NCI-H524 treated with DMSO at 0.1 percent for 48 hours (cell line): ENCODE data around the gene TMEM126B.
"Not testable (repeated sequence)": the region's sequence is repeated elsewhere in the genome, so short reads cannot be mapped to it uniquely, and the experiment has no call there.

Source experiments
- DNase-seq: peaks from one replicate; lab custom pipeline; 2025; lab: John Stamatoyannopoulos, UW

The TMEM126B gene

DNA sequence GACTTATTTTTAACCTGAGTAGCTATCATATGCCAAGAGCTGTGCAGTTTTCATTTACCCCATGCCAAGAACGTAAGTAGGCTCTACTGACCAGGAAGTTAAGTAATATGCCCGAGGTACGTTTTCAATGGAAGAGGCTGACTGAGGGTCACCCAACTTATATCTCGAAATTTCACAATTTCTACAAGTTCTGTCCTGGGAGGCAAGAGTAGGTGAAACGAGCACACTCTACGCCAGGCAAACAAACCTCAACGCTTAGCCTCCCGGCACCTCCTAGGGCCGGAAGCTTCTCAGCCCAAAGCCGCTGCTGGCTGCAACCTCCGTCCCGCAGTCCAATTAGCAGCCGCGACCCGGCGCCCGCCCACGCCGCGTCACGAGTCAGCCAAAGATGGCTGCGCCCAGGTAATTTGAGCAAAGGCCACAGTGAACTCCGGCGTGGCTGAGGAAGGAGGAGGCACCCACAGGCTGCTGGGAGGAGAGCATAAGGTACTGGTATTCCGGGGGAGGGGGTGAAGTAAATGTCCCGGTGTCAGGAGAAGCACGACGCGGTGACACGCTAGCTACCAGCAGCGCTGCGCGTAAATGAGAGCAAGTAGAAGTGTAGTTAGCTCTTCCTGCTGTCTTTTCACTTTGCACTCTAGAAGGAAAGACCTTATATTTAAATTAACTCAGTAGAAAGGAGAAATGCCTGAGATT, 19.4 kb downstream of the TMEM126B start, which contains the start of gene TMEM126A:
Gene TMEM126A, plus strand, starts transcription at position 364 of the 696 bp plus-strand sequence. CDS start 2,289 bp downstream, outside the sequence.
- DNase-seq, result peak; percentile 82

DNA sequence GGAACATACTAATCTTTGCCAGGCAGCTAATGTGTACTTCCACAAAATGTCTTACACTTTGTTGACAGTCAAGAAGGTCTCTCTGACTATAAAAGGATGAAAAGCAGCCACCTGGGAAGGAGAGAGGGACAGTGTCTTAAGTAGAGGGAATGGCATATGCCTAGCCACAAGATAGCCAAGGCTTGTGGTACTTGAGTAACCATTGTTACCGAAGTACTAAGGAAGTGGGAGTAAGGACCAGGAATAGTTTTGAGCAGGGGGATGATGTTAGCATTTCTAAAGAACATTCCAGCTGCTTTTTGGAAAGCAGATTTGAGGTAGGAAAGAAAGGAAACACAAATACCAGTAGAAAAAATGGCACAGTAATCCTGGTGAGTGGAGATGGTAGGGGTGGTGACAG, 22.7 kb downstream of the TMEM126B start:
- no peak for DNase-seq

DNA sequence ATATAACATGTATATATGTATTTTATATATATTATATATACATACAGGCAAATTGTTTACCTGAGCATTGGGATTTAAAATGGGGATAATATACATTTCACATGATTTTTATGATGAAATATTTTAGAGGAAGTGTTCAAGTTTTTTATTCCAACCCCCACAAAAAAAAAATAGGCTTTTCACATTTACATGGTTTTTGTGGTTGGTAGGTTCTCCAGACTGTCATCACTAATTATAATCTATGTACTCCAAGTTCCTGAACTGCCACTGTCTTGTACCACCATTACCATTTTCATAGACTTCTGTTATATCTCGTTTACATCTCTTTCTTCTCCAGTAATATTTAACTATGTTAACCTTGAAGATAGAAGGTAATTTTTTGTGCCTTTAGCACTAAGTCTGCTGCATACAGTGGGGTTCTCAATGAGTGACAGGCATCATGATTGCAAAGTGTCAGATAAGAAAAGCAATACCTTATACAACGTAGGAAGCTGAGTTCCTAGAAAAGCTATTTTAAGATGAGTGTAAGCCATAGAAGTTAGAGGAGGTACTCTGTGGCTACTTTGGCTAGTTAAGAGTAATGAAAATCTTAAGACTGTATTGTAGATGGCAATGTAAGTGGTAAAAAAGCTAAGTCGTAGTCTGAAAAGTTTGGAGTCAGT, 24.5 kb downstream of the TMEM126B start:
- DNase-seq, result no peak

DNA sequence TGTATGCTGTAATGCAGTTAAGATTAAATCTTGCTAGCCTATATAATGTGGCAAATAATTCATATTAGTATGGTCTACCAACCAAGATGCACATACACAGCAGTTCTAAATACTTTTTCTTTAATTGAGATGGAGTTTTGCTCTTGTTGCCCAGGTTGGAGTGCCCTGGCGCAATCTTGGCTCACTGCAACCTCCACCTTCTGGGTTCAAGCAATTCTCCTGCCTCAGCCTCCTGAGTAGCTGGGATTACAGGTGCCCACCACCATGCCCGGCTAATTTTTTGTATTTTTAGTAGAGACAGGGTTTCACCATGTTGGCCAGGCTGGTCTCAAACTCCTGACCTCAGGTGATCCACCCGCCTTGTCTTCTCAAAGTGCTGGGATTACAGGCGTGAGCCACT, 25.9 kb downstream of the TMEM126B start:
- not testable (repeated sequence) for DNase-seq

DNA sequence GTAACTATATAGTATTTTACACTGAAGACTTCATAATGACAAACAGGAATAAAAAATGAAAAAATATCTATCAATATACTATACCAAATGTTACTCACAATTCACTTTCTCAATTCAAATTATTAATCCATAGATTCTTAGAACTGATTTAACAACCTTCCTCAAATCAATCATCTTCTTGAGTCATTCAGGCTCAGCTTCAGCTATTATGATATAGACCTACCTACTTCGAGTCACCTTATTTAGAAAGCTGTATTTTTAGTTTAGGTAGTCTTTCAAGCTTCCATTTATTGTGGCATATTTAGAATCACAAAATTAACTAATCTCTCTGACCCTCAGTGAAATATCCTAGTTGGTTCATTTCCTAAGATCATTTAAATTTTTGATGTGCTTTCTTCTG, 28.4 kb downstream of the TMEM126B start:
- no peak for DNase-seq

DNA sequence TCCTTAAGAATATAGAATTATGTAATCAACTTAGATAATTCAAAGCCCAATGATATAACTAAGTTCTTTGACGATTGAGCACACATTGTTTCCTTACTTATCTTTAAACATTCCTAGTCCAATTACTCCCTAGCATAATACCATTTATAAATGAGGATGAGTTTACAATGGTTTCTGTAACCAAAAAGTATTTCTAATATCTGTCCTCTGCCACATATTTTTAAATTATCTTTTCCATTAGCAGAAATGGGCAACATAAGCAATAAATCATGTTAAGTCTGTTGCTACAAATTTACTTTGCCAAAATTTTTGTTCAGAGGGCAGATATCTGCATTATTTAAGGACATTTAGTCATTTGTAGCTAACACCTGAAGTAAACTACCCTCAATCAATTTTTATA, 29.8 kb downstream of the TMEM126B start:
- DNase-seq, result no peak

DNA sequence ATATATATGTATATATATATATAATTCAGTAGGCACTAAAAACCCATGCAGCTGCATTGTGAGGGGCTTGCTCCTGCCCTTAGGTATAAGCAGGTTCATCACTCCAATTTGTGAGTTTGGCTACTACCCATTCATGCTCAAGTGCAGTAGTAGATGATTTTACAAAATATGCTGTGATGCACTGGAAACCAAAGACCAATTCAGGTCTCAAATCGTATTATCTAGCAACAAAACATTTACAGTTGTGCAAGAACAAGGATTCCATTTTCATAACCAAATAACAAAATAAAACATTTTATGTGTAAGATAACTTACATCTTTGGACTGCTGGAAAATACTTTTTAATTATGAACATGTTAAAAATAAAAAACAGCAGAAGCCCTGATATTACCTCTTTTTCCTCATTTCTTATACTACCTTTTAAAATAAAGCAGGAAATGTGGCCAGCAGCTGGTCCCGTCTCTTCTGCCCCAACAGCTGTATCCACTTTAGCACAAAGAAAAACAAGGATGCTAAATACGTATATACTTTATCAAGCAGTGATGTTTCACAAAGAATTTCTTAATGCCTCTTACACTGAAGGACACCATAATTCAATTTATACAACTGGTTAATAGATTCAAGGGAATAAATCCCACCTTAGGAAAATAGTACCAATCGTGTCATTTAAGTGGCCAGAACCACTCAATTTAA, 33.7 kb downstream of the TMEM126B start:
- no peak for DNase-seq

DNA sequence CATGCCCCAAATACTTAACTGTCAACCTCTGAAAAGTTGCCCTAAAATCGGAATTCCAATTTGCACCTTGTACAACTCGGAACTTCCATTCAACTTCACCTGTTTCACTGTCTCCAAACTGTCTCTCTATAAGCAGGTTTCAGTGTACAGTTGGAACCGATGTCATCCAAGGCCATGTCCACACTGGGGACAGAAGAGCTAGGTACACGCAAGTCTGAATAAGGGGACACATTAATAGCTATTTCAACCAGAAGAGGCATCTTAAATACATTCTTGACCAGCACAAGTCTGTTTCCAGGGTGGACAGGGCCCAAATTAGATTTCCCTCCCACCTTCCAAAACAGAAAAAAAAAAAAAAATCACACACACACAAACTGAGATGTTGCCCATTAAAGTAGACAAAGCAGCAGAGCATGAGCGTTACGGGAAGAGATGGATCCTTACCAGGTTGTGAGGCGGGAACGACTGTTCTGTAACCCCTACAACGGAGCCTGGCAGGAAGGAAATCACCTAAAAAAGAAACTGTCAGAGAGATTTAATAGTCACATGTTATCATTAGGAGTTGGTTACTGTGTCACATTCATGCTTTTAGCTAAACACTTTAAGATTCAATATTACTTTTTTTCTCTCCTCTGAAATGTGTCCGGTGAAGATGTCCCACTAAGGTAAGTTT, 34.8 kb downstream of the TMEM126B start:
- DNase-seq, result no peak

DNA sequence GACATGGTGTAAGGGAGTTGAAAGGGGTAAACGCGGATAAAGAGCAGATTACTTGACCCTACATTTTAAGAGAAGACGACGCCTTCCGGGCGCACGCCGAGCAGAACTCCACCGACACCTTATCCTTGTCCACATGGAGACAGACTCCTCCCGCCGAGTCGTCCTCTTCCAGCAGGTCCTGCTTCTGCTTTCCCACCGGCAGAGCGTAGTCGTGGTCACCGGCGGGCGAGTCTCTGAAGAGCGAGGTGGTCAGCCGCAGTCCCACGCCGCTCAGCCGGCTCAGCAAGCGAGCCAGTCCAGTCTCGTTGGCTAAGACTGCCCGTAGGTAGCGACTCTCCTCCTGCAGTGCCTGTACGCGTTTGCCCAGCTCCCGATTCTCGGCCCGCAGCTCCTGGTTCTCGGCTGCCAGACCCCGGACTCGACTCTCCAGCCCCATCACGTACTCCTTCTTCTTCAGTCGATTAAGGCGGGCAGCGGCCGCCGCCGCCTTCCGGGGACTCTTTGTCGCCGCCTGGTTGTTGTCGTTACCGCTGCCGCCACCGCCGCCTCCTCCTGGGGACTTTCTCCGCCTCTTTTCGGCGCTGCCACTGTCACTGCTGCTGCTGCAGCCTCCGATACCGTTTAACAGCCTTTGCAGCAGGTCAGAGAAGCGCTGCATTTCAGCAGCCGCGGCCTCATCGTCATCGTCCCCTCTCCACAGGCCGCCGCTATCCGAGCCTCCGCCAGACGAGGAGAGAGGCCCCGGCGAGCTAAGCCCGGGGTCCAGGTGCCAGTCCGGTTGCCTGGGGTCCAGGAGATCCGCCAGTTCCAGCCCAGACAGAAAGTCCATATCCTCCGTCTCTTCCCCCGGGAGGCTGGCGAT, 35.6 kb downstream of the TMEM126B start:
- no peak for DNase-seq

DNA sequence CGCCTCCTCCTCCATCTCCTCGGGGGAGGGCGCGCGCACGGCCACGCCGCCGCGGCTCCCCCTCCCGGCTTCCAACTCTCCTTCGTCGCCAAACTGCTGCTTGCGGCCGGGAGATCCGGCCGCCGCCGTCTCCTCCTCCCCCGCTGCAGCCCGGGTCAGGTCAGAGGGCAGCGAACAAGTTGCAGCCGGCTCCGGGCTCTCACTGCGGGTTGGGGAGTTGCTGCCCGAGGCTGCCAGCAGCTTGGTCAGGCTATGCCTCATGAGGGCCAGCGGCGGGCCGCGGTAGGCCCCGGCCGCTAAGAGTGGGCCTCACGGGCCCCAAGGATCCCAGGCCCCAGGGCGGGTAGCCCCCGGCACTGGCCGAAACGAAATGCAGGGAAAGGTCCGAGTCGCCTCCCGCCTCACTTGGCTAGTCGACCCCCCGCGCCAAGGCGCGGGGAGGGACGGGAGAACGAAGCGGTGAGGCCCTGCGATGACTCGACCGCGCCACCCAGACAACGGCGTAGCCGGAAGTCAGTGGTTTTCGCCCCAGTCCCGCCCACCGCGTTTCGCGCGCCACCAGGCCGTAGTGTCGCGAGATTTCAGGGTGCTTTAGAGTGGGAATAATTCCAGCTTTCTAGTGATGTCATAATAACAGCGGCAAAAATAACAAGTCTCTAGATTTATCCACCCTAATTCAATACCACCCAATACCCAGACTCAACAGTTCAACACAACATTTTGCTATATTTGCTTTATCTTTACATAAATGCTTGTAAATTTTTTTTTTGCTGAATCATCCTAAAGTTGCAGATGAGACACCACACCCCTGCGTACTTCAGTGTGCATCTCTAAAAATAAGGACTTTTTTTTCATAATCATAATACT, 36.5 kb downstream of the TMEM126B start, which contains the start of gene CREBZF:
Gene CREBZF, minus strand, starts transcription at position 515 of the 867 bp plus-strand sequence. Its CDS starts 254 bp downstream, at position 261.
- peak; percentile 63 for DNase-seq

DNA sequence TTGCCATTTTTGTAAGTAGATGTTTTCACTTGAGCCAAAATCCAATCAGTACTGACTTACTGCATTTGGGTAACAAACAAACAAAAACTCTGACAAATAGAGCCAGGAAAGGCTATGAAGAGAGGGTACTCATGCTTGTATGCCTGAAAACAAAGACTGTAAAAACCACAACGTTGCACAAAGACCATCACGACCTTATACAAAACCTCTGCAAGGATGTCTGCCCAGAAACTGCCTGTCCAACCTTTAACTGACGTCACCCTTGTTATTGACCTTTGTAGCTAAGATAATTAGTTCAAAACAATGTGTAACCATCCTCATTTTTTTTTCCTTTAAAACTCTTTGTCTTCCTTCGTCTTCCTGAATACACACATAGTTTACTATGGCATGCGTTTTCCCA, 37.3 kb downstream of the TMEM126B start:
- DNase-seq, result no peak

DNA sequence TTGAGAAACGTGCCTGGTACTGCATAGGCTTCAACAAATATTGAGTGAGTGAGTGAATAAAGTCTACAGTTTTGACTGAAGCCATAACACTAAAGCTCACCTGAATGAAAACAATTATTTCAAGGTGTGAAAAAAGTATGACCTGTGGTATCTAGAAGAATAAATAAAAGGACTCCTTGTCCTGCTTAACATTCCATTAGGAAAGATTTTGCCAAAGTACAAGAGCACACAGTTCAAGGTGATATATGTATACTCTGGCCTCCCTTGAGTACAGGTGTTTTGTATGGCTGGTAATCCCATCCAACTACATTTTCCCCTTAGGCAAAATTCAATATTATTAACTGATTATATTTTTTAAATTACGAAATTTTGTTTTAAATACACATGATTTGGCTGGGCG, 38.3 kb downstream of the TMEM126B start:
- no peak for DNase-seq

DNA sequence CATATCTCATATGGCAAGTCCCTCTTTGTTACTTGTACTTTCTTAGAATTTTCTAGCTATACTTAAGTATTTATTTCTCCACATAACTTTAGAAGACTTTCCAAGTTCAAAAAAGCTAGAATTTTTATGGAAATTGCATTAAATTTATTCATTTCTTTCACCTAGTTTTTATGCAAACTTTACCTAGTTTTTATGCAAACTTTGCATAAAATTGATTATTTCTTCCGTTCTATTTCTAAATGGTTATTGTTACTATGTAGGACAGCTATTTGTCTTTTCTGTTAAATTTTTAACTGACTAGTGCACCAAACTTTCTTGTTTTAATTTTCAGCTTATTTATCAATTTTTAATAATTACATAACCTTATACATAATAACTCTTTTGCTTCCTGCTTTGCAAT, 39.8 kb downstream of the TMEM126B start:
- no peak for DNase-seq

DNA sequence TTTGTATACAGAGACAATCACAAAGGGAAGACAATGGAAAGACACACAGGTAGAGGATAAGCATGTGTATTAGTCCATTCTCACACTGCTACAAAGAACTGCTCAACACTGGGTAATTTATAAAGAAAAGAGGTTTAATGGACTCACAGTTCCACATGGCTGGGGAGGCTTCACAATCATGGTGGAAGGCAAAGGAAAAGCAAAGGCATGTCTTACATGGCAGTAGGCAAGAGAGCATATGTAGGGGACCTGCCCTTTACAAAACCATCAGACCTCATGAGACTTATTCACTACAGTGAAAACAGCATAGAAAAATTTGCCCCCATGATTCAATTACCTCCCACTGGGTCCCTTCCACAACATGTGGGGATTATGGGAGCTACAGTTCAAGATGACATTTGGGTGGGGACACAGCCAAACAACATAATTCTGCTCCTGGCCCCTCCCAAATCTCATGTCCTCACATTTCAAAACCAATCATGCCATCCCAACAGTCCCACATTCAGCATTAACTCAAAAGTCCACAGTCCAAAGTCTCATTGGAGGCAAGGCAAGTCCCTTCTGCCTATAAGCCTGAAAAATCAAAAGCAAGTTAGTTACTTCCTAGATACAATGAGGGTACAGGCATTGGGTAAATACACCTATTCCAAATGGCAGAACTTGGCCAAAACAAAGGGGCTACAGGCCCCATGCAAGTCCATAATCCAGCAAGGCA, 42.7 kb downstream of the TMEM126B start:
- DNase-seq, result not testable (repeated sequence)

DNA sequence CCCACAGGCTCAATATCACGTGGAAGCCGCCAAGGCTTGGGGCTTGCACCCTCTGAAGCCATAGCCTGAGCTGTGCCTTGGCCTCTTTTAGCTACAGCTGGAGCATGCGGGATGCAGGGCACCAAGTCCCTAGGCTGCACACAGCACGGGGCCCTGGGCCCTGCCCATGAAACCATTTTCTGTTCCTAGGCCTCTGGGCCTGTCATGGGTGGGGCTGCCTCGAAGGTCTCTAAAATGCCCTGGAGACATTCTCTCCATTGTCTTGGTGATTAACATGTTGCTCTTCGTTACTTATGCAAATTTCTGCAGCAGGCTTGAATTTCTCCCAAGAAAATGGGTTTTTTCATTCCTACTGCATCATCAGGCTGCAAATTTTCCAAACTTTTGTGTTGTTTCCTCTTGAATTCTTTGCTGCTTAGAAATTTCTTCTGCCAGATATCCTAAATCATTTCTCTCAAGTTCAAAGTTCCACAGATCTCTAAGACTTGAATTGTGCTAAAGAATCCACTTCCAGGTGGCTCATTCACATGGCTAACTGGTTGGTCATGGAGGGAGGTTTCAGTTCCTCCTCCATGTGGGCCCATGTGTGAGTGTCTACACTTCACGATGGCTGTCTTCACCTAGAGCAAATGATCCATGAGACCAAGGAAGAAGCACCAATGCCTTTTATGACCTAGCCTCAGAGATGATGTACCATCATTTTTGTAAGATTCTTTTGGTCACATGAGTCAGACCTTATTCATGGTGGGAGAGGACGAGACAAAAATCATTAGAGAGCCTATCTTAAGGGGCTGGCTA, 43.9 kb downstream of the TMEM126B start:
- no peak for DNase-seq

DNA sequence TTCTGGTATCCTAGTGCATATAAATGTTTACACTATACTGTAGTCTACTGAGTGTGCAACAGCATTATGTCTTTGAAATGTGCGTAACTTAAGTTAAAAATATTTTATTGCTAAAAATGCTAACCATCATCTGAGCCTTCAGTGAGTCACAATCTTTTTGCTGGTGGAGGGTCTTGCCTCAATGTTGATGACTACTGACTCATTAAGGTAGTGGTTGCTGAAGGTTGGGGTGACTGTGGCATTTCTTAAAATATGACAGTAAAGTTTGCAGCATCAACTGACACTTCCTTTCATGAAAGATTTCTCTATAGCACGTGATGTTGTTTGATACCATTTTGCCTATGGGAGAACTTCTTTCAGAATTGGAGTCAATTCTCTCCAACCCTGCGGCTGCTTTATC, 45.0 kb downstream of the TMEM126B start:
- DNase-seq, result no peak

DNA sequence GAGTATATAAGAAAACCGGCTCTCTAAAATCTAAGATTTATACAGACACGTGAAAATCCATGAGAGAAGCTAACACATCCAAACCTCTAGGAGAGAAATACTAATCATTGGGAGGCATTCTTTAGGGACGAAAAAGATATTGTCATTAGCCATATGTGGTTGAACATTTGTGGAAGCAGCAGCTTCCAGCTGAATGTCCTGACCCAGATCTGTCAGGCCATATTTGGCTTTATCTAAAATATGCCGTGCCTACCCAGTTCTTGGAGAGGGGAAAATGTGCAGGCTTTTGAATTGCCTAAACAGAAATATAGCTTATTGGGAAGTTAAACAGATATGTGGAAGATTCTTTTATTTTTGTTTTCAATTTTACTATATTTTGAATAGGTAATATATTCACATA, 51.2 kb downstream of the TMEM126B start:
- DNase-seq, result no peak

DNA sequence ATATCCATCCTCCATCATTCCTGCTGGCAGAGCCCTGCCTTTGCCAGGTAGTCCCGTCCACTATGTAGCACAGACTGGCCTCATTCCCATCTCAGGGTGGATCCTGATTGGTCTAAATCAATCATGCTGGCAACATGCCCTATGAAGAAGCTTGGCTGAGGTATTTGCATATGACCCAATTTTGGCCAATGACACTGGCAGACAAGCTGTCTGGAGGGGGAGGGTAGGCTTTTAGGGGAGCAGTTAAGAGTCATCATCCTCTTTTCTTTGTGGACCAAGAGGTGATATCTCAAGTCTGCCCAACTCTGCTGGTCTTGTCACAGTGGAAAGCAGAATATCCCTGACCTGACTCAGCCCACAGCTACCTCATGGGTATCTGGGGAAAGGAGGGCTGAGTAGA, 52.5 kb downstream of the TMEM126B start:
- no peak for DNase-seq
